Thymus (tissue), 11 donors: Measurements from ENCODE around the gene COX7A2L. TPM values are rescaled to one million over a fixed set of nuclear protein-coding genes. Genes with fewer than 3 reads are reported as not detected.
"Not testable (repeated sequence)": the region's sequence is repeated elsewhere in the genome, so short reads cannot be mapped to it uniquely, and the experiment has no call there.

Source experiments
- DNase-seq, 9 donors: peaks; one replicate each; pipeline ENCODE4 v3.0.0-alpha.2; 2013; ENCODE audit warnings: low spot score in 9 of 9, low read depth in 6 of 9, missing footprints in 1 of 9
- H3K27ac ChIP-seq, 2 donors: one replicate each; pipeline ENCODE4 v1.5.1; 2013; ENCODE audit warnings: control low read depth in 1 of 2, low read depth in 1 of 2, low read length in 1 of 2, mild to moderate bottlenecking in 1 of 2, moderate library complexity in 1 of 2
- H3K27me3 ChIP-seq, 2 donors: one replicate each; pipeline ENCODE4 v1.5.1; 2013; ENCODE audit warnings: low read length in 1 of 2; ENCODE audit not compliant: control insufficient read depth in 2 of 2, insufficient read depth in 1 of 2
- H3K36me3 ChIP-seq, 2 donors: one replicate each; pipeline ENCODE4 v1.5.1; 2013; ENCODE audit warnings: low read length in 1 of 2, mild to moderate bottlenecking in 1 of 2, moderate library complexity in 1 of 2; ENCODE audit not compliant: control insufficient read depth in 2 of 2, insufficient read depth in 2 of 2
- H3K4me1 ChIP-seq, 2 donors: one replicate each; pipeline ENCODE4 v1.5.1; 2013; ENCODE audit warnings: low read length in 2 of 2; ENCODE audit not compliant: control insufficient read depth in 2 of 2, insufficient read depth in 2 of 2
- H3K4me3 ChIP-seq, 2 donors: one replicate each; pipeline ENCODE4 v1.5.1; 2013; ENCODE audit warnings: low read length in 2 of 2, control low read depth in 1 of 2, mild to moderate bottlenecking in 1 of 2
- H3K9me3 ChIP-seq, 2 donors: one replicate each; pipeline ENCODE4 v1.5.1; 2013; ENCODE audit warnings: low read length in 1 of 2, mild to moderate bottlenecking in 1 of 2; ENCODE audit not compliant: control insufficient read depth in 2 of 2, insufficient read depth in 1 of 2
- WGBS: extraction: QIAGEN DNeasy Blood & Tissue Kit; methylation state at CpG from one replicate; pipeline ENCODE4 v1.1.7; 2013; 5-methylcytosine and 5-hydroxymethylcytosine counted together
- polyA plus RNA-seq: library from polyadenylated mRNA; stranded (reverse); fragments of 200-250 nt; gene quantifications from one replicate; pipeline ENCODE4 v1.2.3, GENCODE V29; 2013
- total RNA-seq: library from RNA; stranded (reverse); fragments of 120-200 nt; gene quantifications from one replicate; pipeline ENCODE4 v1.2.4, GENCODE V29; 2013
- donor health status: healthy.

COX7A2L gene
- total and polyA plus RNA-seq, 2 donors, result 128 to 190 TPM

GRCh38 chr2:42360493-42360889, 526 bp downstream of the COX7A2L start:
- Histone ChIP-seq H3K27me3 (no peaks in the 10 kb centered on the region), H3K36me3 (no peaks in the 10 kb centered on the region), H3K9me3 (no peaks in the 10 kb centered on the region), H3K27ac (peak overlapping the region; percentile 95 to 99), H3K4me1 (peaks cover 19% of the 10 kb centered on the region in 2 donors), H3K4me3 (peak overlapping the region; percentile 76 to 85)
- DNase-seq, result peak in 2 of 9 donors; percentile 14 to 34
- WGBS, result under 1% methylated on average over 15 of the region's 15 CpGs

DNA sequence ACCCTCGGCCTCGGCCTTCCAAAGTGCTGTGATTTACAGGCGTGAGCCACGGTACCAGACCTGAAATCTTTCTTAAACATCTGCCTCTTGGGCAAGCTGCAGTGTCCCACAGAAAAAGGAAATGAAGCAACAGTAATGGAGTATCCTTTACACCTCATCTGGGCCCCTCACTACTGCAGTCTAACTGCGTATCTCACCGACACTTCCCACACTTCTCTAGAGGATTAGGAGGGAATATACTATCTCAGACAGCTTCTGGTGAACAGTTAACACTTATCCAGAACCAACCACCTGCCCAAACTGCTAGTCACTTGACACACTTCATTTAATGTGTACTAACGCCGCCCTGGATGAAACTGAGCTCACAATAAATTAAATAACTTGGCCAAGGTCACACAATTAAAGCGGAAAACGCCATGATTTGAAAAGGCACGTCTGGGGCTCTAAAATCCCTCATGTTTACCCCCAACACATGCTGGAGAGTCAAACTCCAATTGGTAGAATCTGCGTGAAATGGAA, 993 bp downstream of the COX7A2L start:
- WGBS, result 4% methylated on average over 12 of the region's 12 CpGs
- Histone ChIP-seq H3K27ac (peak overlapping the region; percentile 23 to 31), H3K4me3 (peak overlapping the region; percentile 76 to 85), H3K27me3 (no peaks in the 10 kb centered on the region), H3K36me3 (no peaks in the 10 kb centered on the region), H3K4me1 (peaks cover 19% of the 10 kb centered on the region in 2 donors), H3K9me3 (no peaks in the 10 kb centered on the region)
- peak in 3 of 9 donors; percentile 15 to 35 (median 22) for DNase-seq

DNA sequence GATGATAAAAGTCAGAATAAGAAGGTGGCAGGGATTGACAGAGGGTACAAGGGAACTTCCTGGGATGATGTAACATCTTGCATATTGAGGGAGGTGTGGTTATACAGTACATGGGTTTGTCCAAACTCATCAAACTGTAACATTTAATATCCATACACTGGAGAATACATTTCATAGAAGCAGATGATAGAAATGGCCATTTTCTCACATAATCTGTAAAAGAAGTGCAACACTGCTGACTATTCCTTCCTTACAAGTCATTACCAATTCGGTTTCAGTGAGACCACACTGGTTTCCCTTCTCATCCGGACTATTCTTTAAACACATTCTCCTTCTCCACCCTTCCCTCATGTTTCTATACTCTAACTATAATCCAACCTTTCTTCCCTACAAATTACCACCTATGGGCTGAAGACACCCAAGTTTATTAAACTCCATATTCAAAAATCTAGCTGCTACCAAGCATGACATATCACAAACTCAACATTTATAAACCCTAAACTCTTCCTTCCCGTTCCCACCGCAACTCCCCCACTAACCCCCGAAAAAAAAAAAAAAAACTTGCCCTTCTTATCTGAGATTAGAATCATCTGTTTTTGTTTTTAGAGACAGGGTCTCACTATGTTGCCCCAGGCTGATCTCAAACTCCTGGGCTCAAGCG, 1.6 kb downstream of the COX7A2L start:
- Histone ChIP-seq H3K4me3 (peak overlapping the region; percentile 76 to 85), H3K36me3 (no peaks in the 10 kb centered on the region), H3K4me1 (peaks cover 19% of the 10 kb centered on the region in 2 donors), H3K27me3 (no peaks in the 10 kb centered on the region), H3K9me3 (no peaks in the 10 kb centered on the region), H3K27ac (peak overlapping the region in 1 of 2 donors; percentile 23)
- 25% methylated on average over 6 of the region's 6 CpGs for WGBS
- DNase-seq, result peak in 1 of 9 donors; percentile 12

GRCh38 chr2:42353792-42354429, 7.1 kb downstream of the COX7A2L start:
- peaks cover 0 to under 1% of the 10 kb centered on the region in 2 donors for H3K4me1 ChIP-seq
- no peaks in the 10 kb centered on the region for H3K9me3 ChIP-seq
- WGBS, result 95% methylated on average over 5 of the region's 5 CpGs
- H3K36me3 ChIP-seq, result peaks cover 23 to 32% of the 10 kb centered on the region in 2 donors
- no peak overlapping the region for H3K4me3 ChIP-seq
- H3K27me3 ChIP-seq, result no peaks in the 10 kb centered on the region
- DNase-seq, result no peak
- no peak overlapping the region for H3K27ac ChIP-seq

DNA sequence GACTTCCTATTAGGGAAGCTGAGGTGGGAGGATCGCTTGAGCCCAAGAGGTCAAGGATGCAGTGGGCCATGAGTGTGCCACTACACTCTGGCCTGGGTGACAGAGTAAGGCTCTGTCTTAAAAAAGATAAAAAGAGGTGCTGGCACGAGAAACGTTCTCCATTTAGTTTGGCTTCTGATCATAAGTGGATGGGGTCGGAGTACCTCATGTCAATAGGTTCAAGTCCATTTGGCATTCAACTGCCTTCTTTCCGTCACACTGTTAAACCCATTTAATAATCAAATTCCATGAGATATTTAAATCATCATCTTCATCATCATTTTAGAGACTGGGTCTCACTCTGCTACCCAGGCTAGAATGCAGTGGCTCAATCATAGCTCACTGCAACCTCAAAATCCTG, 9.2 kb downstream of the COX7A2L start:
- no peak for DNase-seq
- no peak overlapping the region for H3K4me3 ChIP-seq
- no peaks in the 10 kb centered on the region for H3K4me1 ChIP-seq
- no peaks in the 10 kb centered on the region for H3K9me3 ChIP-seq
- no peak overlapping the region for H3K27ac ChIP-seq
- no peaks in the 10 kb centered on the region for H3K27me3 ChIP-seq
- H3K36me3 ChIP-seq, result peaks cover 23 to 43% of the 10 kb centered on the region in 2 donors
- WGBS, result 98% methylated on average over 5 of the region's 5 CpGs

GRCh38 chr2:42350434-42351063, 10.5 kb downstream of the COX7A2L start:
- no peak overlapping the region for H3K4me3 ChIP-seq
- H3K27me3 ChIP-seq, result no peaks in the 10 kb centered on the region
- no peak for DNase-seq
- H3K4me1 ChIP-seq, result no peaks in the 10 kb centered on the region
- H3K9me3 ChIP-seq, result no peaks in the 10 kb centered on the region
- peaks cover 28 to 51% of the 10 kb centered on the region in 2 donors for H3K36me3 ChIP-seq
- 95% methylated on average over 3 of the region's 3 CpGs for WGBS
- H3K27ac ChIP-seq, result no peak overlapping the region

- no peaks in the 10 kb centered on the region for H3K9me3 ChIP-seq
- peaks cover 30 to 56% of the 10 kb centered on the region in 2 donors for H3K36me3 ChIP-seq
- 98% methylated on average over 8 of the region's 8 CpGs for WGBS
- DNase-seq, result no peak
- H3K4me3 ChIP-seq, result no peak overlapping the region
- no peaks in the 10 kb centered on the region for H3K4me1 ChIP-seq
- H3K27ac ChIP-seq, result no peak overlapping the region
- no peaks in the 10 kb centered on the region for H3K27me3 ChIP-seq
Observed at GRCh38 chr2:42348113-42348805, 12.8 kb downstream of the COX7A2L start.

DNA sequence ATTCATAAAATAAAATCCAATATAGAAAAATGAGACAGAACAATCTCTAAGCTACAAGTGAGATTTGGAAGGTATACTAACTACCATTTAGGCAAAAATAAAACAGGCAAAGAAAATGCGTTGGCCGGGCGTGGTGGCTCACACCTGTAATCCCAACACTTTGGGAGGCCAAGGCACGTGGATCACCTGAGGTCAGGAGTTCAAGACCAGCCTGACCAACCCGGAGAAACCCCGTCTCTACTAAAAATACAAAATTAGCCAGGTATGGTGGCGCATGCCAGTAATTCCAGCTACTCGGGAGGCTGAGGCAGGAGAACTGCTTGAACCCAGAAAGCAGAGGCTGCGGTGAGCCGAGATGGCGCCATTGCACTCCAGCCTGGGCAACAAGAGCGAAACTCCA, 13.5 kb downstream of the COX7A2L start:
- H3K4me3 ChIP-seq, DNase-seq, H3K9me3 ChIP-seq, H3K27ac ChIP-seq, H3K27me3 ChIP-seq, H3K4me1 ChIP-seq: not testable (repeated sequence)
- H3K36me3 ChIP-seq, result peaks cover 28 to 54% of the 10 kb centered on the region in 2 donors
- WGBS, result 97% methylated on average over 12 of the region's 12 CpGs
